Ovary (tissue), 3 donors: Measurements from ENCODE around the gene ZNF423.

Experiments used
- EP300 ChIP-seq: sonication (generic); formaldehyde crosslinking; IDR thresholded peaks from one replicate; pipeline ENCODE4 v1.6.1; 2017; ENCODE audit warnings: antibody characterized with exemption
- POLR2A ChIP-seq: fragments of 450-650 bp; IDR thresholded peaks from one replicate; pipeline ENCODE4 v1.6.1; 2017; ENCODE audit warnings: antibody characterized with exemption, mild to moderate bottlenecking, moderate library complexity
- TF ChIP-seq, protein P1 (sequence below), 3 donors: fragments of 450-650 bp in 2 of 3; fragments of 200-600 bp in 1 of 3; IDR thresholded peaks; one replicate each; pipeline versions ENCODE4 v1.5.1 to v1.8.0; 2016 to 2022; ENCODE audit warnings: antibody characterized with exemption in 3 of 3, mild to moderate bottlenecking in 1 of 3
- donor health status: DM: no; HTN: no; CAD: no.

DNA sequence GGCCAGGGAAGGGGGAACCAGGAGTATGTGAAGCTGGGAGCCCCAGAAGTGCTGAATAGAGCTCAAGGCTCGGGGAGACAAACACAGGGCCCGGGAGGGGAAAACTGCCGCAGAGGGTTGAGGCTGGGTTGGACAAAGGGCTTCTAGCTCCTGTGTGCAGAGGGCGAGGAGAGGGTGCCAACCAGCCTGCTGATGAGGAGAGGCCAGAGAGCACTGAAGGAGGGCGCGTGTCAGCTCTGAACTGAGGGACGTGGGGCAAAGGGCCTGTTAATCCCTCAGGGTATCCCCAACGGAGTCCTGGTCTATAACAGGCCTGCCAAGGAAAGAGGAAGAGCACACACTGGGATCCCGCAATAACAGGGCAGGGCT is 331.0 kb downstream of the ZNF423 start:
- TF ChIP-seq, protein P1, sequence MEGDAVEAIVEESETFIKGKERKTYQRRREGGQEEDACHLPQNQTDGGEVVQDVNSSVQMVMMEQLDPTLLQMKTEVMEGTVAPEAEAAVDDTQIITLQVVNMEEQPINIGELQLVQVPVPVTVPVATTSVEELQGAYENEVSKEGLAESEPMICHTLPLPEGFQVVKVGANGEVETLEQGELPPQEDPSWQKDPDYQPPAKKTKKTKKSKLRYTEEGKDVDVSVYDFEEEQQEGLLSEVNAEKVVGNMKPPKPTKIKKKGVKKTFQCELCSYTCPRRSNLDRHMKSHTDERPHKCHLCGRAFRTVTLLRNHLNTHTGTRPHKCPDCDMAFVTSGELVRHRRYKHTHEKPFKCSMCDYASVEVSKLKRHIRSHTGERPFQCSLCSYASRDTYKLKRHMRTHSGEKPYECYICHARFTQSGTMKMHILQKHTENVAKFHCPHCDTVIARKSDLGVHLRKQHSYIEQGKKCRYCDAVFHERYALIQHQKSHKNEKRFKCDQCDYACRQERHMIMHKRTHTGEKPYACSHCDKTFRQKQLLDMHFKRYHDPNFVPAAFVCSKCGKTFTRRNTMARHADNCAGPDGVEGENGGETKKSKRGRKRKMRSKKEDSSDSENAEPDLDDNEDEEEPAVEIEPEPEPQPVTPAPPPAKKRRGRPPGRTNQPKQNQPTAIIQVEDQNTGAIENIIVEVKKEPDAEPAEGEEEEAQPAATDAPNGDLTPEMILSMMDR (IDR thresholded peaks at IDR 0.05): no peak
- TF ChIP-seq POLR2A (no peak), EP300 (no peak)
